GM21423 (cell line): ENCODE measurements around the gene NOC2L.
"Not testable (repeated sequence)": the region's sequence is repeated elsewhere in the genome, so short reads cannot be mapped to it uniquely, and the experiment has no call there.

Experiments
- ATAC-seq: cut with Tn5 transposase; IDR thresholded peaks from one replicate; pipeline ENCODE4 v1.9.1; 2021; ENCODE audit warnings: mild to moderate bottlenecking, moderate library complexity; ENCODE audit not compliant: unreplicated experiment

NOC2L gene

GRCh38 chr1:907611-908451 lies 51.2 kb downstream of the NOC2L start:
- no peak for ATAC-seq

- ATAC-seq: no peak
Measured at GRCh38 chr1:906600-907420, 52.2 kb downstream of the NOC2L start.

- no peak for ATAC-seq
Measured at GRCh38 chr1:905811-906599, 53.1 kb downstream of the NOC2L start.

DNA sequence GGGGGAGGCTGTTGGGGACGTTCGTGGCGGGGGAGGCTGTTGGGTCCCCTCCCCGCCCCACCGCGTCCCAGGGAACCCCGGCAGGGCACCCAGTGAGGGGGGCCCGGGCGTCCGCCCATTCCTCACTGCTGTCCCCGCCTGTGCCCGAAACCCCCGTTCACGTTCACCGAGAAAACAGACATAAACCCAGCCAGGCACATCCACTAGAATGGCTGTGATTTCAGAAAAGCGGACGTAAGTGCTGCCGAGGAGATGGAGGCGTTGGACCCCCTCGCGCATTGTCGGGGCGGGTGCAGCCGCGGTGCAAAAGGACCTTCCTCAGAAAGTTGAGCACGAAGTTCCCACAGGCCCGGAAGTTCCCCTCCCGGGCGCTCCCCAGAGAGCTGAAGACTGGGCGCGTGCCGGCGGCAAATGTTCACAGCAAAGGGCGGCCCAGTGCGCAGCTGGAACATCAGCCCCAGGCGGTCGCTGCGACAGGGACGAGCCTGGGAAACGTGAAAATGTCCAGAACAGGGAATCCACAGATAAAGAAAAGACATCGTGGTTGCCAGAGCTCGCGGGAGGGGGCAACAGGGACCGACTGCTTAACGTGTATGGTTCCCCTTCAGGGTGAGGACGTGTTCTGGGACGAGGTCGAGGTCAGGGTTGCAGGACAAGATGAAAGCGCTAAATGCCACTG lies 53.8 kb downstream of the NOC2L start:
- no peak for ATAC-seq

GRCh38 chr1:904310-904950 lies 54.6 kb downstream of the NOC2L start:
- ATAC-seq: peak; percentile 56

DNA sequence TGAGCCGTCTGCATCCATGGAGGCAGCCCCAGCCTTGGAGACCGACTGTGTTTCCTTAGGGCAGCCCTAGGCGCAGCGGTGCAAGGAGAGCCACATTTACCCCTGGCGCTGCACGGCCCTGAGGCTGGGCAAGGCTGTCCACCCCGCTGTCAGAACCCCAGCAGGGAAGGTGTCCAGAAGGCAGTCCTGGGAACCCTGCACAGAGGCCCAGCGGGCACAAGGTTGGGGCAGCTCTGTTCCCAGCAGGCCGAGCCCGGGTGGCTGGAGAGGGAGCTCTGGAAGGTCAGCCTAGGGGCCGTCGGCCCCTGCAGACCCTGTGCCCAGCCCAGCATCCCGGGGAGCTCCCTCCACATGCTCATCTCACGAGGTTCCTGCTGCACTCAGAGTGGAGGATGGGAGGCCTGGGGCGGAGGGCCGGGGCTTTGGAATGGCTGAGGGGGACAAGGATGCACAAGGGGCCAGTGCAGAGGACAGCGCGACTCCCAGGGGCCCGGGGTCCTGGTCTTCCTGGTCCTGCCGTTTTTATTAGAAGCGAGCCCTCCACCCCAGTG lies 55.3 kb downstream of the NOC2L start:
- no peak for ATAC-seq

DNA sequence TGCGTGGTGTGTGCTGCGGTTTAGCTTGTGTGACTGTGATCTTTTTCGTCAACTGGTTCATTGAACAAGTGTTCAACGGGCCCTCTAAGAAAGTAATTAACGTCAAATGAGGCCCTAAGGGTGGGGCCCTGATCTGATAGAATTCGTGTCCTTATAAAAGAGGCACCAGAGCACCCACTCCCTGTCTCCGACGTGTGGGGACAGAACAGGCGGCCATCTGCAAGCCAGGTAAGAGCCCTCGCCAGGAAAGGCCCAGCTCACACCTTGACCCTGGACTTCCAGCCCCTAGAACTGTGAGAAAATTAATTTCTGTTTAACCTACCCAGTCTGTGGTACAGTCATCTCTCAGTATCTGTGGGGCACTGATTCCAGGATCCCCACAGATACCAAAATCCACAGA lies 55.8 kb downstream of the NOC2L start:
- no peak for ATAC-seq

- no peak for ATAC-seq
Measured at GRCh38 chr1:902802-903201, 56.3 kb downstream of the NOC2L start.

DNA sequence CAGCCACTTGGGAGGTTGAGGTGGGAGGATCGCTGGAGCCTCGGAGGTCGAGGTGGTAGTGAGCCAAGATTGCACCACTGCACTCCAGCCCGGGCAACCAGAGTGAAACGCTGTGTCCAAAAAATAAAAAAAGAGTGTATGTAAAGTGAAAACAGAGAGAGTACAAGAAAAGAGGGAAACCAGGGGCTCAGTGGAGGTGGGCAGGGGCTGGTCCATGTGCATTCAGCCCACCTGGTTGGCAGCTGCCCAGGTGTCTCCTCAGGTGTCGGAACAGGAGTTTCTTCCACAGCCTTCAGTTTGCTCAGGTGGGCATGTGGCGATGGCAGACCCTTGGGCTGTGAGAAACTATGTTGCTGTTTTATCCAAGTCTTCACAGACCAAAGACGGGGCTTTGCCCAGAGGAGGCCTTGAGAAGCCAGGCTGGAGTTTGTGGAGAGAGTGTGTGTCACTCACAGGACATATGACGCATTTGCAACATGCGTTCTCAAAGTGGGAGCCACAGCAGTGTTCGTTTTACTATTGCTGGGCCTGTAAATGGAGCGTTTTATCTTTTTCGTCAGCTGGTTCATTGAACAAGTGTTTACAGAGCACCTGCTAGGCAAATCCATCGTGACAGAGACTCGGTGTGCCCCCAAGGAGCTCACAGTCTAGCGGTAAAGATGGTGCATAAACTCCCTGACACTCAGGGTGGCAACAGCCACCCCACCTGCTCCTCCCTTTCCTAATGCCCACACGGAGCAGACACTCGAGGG lies 57.8 kb downstream of the NOC2L start:
- ATAC-seq: no peak

- no peak for ATAC-seq
Measured at GRCh38 chr1:899636-900317, 59.3 kb downstream of the NOC2L start.

DNA sequence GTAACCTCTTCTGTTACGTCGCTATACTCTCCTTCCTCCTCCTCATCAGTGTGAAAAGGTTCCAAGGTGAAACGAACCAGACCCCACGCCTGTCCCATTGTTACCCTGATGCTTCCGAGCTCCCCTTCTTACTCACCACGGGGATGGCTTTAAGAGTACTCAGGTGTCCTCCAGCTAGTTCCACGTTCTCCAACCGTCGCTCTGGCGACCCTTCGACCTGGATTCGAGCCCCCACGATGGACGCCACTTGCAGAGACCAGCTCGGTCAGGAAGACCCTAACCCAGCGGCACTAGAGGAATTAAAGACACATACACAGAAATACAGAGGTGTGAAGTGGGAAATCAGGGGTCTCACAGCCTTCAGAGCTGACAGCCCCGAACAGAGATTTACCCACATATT lies 61.1 kb downstream of the NOC2L start:
- not testable (repeated sequence) for ATAC-seq

DNA sequence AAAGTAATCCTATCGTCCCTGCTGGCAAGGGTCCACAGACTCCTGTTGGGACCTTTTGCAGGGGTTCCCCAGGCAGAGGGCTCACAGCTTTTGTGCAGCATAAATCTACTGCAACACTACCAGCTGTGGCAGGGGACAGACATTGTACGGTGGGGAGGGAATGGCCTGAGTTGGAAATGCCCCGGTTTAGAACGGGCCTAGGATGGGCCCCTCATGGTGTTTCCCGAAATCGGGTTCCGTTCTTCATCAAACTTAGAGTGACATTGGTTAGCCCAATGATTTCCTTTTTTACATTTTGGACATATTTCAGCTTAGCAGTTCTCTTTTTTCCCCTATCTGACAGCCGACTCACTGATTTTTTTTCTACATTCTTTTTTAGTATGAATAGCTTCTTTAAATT lies 61.8 kb downstream of the NOC2L start:
- ATAC-seq: no peak
